Stimulated activated effector memory CD8-positive, alpha-beta T cell treated with anti-CD3 and anti-CD28 coated beads, Interleukin-12 subunit alpha, Interleukin-12 subunit beta, amount 100 ng/mL, for 72 hours (primary cell): Measurements from ENCODE around the gene ZNF260.

Source experiments
- ATAC-seq: fragments of 150-1000 bp; cut with Tn5 transposase; 2 replicates; pipeline ENCODE4 v1.10.0; 2021
- DNase-seq, 2 donors: peaks; one replicate each; pipeline ENCODE4 v3.0.0; 2021 to 2022; ENCODE audit warnings: low spot score in 2 of 2
- H3K27ac Mint-ChIP-seq: one replicate; pipeline ENCODE4 v1.8.0; 2022; ENCODE audit warnings: mild to moderate bottlenecking, mixed read lengths
- H3K36me3 Mint-ChIP-seq: one replicate; pipeline ENCODE4 v1.8.0; 2022; ENCODE audit warnings: mild to moderate bottlenecking, mixed read lengths
- H3K4me1 Mint-ChIP-seq: one replicate; pipeline ENCODE4 v1.8.0; 2022; ENCODE audit warnings: mixed read lengths
- H3K4me3 Mint-ChIP-seq: one replicate; pipeline ENCODE4 v1.8.0; 2022; ENCODE audit warnings: mild to moderate bottlenecking, mixed read lengths
- H3K9me3 Mint-ChIP-seq: one replicate; pipeline ENCODE4 v1.8.0; 2022; ENCODE audit warnings: mixed read lengths

ZNF260 gene

DNA sequence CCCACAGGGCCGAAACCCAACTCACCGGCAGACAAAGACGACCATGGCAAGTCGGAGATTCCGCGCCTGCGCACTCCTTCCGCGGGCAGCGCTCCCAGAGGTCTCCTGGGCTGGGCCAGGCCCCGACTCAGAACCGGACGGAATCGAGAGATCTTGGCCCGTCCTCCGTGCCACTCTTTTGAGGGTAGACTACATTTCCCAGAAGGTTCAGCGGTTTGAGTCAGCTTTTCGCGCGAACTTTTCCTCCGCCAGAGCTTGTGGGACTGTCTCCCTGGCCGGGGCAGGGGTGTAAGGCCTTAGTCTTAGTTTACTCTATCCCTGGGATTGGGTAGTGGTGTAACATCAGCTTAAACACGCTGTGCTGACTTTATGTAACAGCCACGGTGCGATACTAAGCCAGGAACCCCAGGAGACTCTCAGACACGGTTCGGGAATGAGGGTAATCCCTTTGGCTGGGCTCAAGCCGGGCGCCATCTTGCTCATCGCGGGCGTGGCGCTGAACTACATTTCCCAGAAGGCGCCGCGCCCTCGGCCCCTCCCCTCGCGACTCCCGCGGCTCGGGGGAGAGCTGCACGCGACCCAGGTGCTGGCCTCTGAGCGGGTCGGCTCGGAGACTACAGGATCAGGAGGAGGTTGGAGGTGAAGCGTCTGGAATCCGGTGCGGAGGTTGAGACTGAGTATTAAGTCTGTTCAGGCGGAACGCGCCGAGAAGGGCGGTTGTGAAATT, at the start of gene ZNF260:
ZNF260 (minus strand) TSS at position 78 of the 727 bp plus-strand sequence. CDS start 13,033 bp downstream, outside the sequence.
- peak; percentile 86 to 96 for DNase-seq
- peaks cover 40% of the 10 kb centered on the region for H3K36me3 Mint-ChIP-seq
- peaks cover 9% of the 10 kb centered on the region for H3K9me3 Mint-ChIP-seq
- H3K4me3 Mint-ChIP-seq: peak within 1 kb of the TSS; percentile 98
- peak; percentile 92 for ATAC-seq
- peak within 1 kb of the TSS; percentile 99 for H3K27ac Mint-ChIP-seq
- H3K4me1 Mint-ChIP-seq: peaks cover 24% of the 10 kb centered on the region

DNA sequence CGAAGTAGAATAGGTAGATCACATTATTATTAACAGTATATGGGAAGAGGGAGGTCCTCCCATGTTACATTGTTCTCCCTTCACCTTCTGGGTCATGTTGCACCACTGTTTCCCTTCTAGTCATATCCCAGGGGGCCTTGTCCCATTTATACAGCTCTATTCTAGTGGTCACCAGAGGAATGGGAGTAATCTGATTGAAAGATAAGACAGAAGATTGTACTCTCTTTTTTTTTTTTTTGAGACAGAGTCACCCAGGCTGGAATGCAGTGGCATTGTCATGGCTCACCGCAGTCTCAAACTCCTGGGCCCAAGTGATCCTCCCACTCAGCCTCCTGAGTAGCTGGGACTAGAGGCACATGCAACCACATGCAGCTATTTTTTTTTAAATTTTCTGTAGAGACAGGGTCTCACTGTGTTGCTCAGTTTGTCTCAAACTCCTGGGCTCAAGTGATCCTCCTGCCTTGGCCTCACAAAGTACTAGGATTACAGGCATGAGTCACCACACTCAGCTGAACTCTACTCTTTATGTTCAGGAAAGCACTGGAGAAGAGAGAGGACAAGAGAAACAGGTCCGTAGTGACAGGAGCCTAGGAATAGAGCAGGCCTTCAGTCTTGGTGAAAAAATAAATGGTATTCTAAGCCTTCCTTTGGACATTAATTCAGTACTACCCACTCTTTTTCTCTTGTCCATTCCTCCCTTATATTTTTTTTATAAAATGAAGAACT, 49.4 kb upstream of the ZNF260 start:
- Mint-ChIP-seq H3K9me3 (peaks cover 7% of the 10 kb centered on the region), H3K4me3 (no peak overlapping the region), H3K4me1 (peaks cover 27% of the 10 kb centered on the region), H3K27ac (no peak overlapping the region), H3K36me3 (peaks cover 70% of the 10 kb centered on the region)
- ATAC-seq (no peak), DNase-seq (no peak)

DNA sequence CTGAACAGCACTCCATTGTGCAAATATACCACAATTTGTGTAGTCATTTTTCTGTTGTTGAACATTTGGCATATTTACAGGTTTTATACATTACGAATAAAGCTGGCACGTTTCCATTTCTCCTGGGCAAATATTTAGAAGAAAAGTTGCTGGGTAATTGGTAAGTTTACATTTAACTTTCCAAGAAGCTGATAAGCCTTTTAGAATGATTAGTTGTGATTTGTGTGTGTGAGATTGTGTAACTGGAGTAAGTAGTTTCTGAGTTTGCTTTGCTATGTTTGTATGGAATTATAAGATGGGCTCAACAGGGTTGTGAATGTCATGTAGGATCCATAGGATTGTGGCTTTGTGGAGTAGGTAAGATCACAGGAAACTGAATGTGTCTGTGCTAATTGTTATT, 46.7 kb upstream of the ZNF260 start:
- no peak for DNase-seq
- H3K9me3 Mint-ChIP-seq: peaks cover 2% of the 10 kb centered on the region

DNA sequence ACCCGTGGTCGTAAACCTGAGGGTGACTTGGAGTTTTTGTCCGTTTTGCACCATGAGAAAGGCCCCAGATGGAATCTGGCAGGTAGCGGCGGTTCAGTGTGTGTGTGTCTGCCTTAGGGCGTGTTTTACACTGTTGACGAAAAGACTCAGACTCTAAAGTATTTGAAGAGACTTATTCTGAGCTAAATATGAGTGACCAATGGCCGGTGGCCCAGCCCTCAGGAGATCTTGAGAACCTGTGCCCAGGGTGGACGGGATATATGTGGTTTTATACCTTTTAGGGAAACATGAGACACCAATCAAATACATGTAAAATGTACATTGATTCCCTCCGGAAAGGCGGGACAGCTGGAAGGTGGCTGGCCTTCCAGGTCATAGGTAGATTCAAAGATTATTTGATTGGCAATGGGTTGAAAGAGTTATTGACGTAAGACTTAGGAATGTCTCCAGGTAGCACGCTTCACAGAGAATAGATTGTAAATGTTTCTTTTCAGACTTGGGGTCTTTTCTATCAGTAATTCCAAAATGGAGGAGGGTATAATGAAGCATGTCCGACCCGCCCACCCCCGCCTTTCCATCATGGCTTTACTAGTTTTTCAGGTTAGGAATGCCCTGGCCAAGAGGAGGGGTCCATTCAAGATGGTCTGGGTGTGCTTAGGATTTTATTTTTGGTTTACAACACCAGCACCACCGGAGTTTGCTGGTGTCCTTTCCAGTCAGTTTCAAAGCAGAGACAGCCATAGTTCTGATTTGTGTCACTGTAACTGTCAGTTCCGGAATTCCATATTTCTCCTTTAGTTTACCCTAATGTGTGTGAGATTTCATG, 46.0 kb upstream of the ZNF260 start:
- Mint-ChIP-seq H3K4me1 (peaks cover 37% of the 10 kb centered on the region), H3K9me3 (peaks cover 2% of the 10 kb centered on the region), H3K4me3 (peak overlapping the region; percentile 97), H3K36me3 (peaks cover 70% of the 10 kb centered on the region), H3K27ac (peak overlapping the region; percentile 96)
- ATAC-seq: no peak
- DNase-seq: no peak

More for the DNA sequence above, 46.7 kb upstream of the ZNF260 start:
- no peak overlapping the region for H3K27ac Mint-ChIP-seq
- H3K36me3 Mint-ChIP-seq: peaks cover 70% of the 10 kb centered on the region
- peaks cover 37% of the 10 kb centered on the region for H3K4me1 Mint-ChIP-seq
- no peak for ATAC-seq
- H3K4me3 Mint-ChIP-seq: peak overlapping the region; percentile 97

DNA sequence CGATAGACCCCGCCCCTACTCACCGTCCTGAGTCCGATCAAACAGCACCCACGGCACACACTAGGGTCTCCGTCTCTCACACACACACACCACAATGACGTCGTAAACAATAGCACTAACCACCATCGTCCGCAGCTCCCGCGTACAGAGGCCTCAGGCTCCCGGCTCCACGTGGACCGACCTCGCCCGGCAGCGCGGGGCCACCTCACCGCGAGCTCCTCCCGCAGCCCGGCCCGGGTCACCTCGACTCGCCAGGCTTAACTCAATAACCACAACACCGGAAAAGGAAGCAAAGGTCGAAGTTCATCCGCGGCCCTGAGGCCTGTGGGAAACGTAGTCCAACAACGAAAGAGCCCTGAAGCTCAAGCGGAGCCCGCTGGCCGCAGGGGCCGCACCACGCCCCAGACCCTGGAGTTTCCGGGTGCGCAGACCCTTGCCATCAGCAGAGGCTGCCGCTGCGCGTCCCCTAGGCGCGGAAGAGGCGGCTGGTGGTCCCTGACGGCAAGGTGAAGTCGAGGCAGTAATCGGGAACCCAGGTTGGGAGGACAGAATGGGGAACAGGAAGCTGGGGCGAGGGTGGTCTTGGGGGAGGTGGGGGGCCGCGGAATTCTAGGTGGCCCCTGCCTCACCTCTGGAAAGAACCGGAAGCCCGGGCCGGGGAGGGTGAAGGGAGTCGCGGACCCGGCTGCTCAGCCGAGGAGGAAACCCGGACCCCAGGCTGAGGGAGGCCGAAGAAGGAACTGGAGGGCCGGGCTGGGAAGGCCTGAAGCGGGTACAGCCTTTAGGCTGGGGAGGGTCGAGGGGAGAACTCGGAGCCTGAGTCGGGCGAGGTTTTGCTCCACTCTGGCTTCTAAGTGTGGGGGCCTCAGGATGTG, 45.2 kb upstream of the ZNF260 start, which contains the start of gene ZNF529:
ZNF529 (minus strand) TSS at position 273 of the 875 bp plus-strand sequence. CDS start 946 bp downstream, outside the sequence.
- Mint-ChIP-seq H3K36me3 (peaks cover 68% of the 10 kb centered on the region), H3K4me3 (peak within 1 kb of the TSS; percentile 97), H3K4me1 (peaks cover 37% of the 10 kb centered on the region), H3K9me3 (peaks cover 2% of the 10 kb centered on the region), H3K27ac (peak within 1 kb of the TSS; percentile 96)
- peak; percentile 96 for ATAC-seq
- peak; percentile 70 to 93 for DNase-seq

DNA sequence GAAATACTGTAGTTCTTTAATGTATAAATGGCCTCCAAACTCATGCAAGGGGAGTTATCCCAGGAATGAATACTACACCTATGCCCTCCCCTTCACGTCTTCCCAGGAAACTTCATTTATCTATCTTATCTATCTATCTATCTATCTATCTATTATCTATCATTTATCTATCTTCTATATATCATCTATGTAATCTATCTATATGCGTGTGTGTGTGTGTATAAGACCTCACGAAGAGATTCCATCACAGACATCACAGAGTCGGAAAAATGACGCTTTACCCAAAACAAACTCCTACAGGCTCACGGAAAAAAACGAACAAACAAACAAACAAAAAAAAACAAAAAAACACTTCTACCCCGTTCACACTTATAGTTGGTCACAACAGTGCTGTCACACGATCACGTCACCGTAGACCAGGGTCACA, 44.5 kb upstream of the ZNF260 start:
- DNase-seq: no peak
- peak overlapping the region; percentile 96 for H3K27ac Mint-ChIP-seq
- ATAC-seq: no peak
- H3K36me3 Mint-ChIP-seq: peaks cover 68% of the 10 kb centered on the region
- H3K9me3 Mint-ChIP-seq: peaks cover 6% of the 10 kb centered on the region
- H3K4me1 Mint-ChIP-seq: peaks cover 37% of the 10 kb centered on the region
- peak overlapping the region; percentile 97 for H3K4me3 Mint-ChIP-seq

DNA sequence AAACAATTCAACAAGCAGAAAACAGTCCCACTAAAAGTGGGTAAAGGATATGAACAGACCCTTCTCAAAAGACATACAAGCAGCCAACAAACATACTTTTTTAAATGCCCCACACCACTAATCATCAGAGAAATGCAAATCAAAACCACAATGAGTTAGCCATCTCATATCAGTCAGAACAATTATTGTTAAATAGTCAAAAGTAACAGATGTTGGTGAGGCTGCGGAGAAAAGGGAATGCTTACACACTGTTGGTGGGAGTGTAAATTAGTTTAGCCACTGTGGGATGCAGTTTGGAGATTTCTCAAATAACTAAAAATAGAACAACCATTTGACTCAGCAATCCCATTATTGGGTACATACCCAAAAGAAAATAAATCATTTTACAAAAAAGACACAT, 36.3 kb upstream of the ZNF260 start:
- ATAC-seq (no peak), DNase-seq (no peak)
- peaks cover 21% of the 10 kb centered on the region for H3K9me3 Mint-ChIP-seq
- H3K4me1 Mint-ChIP-seq: no peaks in the 10 kb centered on the region
- no peak overlapping the region for H3K4me3 Mint-ChIP-seq
- peaks cover 78% of the 10 kb centered on the region for H3K36me3 Mint-ChIP-seq
- H3K27ac Mint-ChIP-seq: no peak overlapping the region

DNA sequence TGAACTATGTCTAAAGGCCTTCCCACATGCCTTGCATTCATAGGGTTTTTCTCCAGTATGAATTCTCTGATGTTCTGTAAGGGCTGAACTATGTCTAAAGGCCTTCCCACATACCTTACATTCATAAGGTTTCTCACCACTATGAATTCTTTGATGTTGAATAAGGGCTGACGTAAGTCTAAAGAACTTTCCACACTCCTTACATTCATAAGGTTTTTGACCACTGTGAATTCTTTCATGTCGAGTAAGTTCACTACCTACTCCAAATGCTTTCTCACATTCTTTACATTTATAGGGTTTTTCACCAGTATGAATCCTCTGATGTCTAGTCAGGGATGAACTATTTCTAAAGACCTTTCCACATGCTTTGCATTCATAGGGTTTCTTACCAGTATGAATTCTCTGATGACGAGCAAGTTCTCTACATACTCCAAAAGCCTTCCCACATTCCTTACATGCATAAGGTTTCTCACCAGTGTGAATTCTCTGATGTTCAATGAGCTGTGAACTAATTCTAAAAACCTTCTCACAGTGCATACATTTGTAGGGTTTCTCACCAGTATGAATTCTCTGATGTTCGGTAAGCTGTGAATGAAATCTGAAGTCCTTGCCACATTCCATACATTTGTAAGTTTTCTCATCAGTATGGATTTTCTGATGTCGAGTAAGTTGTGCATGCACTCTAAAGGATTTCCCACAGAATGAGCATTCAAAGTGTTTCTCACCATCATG, 19.1 kb upstream of the ZNF260 start:
- no peak overlapping the region for H3K27ac Mint-ChIP-seq
- H3K4me1 Mint-ChIP-seq: no peaks in the 10 kb centered on the region
- peaks cover 50% of the 10 kb centered on the region for H3K9me3 Mint-ChIP-seq
- ATAC-seq: no peak
- peaks cover 72% of the 10 kb centered on the region for H3K36me3 Mint-ChIP-seq
- no peak overlapping the region for H3K4me3 Mint-ChIP-seq
- no peak for DNase-seq

DNA sequence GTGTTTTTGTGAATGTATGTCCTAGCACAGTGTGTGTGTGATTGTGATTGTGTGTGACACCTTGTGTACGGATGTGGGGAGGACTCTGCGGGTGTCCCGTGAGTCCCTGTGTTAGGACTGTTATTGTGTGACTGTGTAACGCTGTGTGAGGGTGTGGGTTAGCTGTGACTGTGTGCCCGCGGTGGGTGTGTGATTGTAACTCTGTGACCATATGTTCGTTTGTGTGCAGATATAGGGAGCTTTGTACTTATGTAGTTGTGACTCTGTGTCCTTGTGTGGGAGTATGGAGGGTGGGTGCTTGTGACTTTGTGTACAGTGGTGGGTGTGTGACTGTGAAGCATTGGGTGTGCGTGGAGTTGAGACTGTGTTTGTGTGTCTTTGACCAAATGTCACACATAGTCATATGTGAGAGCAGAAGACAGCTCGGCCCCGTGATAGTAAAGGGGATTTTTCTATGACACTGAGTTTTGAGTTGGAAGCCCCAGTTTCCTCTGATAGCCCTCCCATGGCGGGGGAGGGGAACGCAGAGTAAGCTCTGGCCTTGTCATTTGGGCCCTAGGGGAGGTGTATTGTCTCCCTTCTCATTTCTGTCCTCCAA, 949 bp upstream of the ZNF260 start:
- peaks cover 35% of the 10 kb centered on the region for H3K36me3 Mint-ChIP-seq
- peaks cover 24% of the 10 kb centered on the region for H3K4me1 Mint-ChIP-seq
- peaks cover 6% of the 10 kb centered on the region for H3K9me3 Mint-ChIP-seq
- peak overlapping the region; percentile 98 for H3K4me3 Mint-ChIP-seq
- peak; percentile 9 to 68 for DNase-seq
- H3K27ac Mint-ChIP-seq: peak overlapping the region; percentile 99
- ATAC-seq: peak; percentile 53

DNA sequence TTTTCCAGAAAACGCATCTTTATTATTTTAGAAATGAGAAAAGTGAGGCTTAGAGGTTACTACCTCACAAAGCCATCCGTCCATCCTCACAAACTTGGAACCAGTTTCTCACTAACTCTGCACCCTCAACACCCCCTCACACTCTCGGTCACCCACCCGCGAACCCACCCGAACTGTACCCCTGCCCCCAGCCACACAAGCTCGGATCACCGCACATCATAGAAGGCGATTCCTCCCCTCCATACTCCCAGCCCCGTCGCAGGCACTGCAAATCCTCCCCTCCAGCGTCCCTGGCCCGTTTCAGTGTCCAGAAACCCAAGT, 238 bp downstream of the ZNF260 start:
- H3K27ac Mint-ChIP-seq: peak overlapping the region; percentile 99
- H3K4me3 Mint-ChIP-seq: peak overlapping the region; percentile 98

DNA sequence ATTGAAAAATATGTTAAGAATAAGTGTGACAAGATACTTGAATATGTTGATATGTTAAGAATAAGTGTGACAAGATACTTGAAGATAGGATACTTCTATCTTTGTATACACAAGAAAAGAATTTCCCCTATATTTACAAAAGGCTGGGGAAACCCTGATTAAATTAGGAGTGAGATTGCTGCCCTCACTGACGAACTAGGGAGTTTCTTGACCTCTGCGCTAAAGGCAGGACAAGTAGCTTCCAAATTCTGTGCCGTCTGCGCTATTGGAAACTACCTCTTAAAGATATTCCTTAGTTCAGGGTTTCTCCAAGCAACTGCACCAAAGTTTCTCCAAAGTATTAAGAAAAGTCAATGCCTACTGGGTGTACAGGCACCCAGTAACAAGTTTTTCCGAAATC, 730 bp downstream of the ZNF260 start:
- Mint-ChIP-seq H3K27ac (peak overlapping the region; percentile 99), H3K4me1 (peaks cover 24% of the 10 kb centered on the region), H3K9me3 (peaks cover 11% of the 10 kb centered on the region), H3K4me3 (peak overlapping the region; percentile 98), H3K36me3 (peaks cover 40% of the 10 kb centered on the region)
- no peak for DNase-seq
- ATAC-seq: no peak

More for the DNA sequence above, 238 bp downstream of the ZNF260 start:
- Mint-ChIP-seq H3K9me3 (peaks cover 10% of the 10 kb centered on the region), H3K36me3 (peaks cover 40% of the 10 kb centered on the region), H3K4me1 (peaks cover 24% of the 10 kb centered on the region)
- ATAC-seq: no peak
- no peak for DNase-seq

DNA sequence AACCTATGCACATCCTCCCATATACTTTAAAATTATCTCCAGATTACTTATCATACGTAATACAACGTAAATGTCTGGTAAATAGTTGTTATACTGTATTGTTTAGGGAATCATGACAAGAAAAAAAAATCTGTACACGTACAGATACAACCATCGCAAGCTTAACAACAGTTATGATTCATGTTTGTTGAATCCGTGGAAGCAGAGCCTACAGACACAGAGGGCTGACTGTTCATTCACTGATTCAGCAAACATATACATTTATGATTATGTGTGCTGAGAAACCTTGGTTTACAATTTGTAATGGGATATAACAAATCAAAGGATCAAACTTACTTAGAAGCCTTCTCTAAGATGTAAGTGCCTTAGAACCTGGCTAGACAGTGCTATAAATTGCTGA, 1.5 kb downstream of the ZNF260 start:
- peak overlapping the region; percentile 98 for H3K4me3 Mint-ChIP-seq
- ATAC-seq (no peak), DNase-seq (no peak)
- H3K27ac Mint-ChIP-seq: no peak overlapping the region
- H3K4me1 Mint-ChIP-seq: peaks cover 24% of the 10 kb centered on the region
- H3K9me3 Mint-ChIP-seq: peaks cover 11% of the 10 kb centered on the region
- peaks cover 42% of the 10 kb centered on the region for H3K36me3 Mint-ChIP-seq

DNA sequence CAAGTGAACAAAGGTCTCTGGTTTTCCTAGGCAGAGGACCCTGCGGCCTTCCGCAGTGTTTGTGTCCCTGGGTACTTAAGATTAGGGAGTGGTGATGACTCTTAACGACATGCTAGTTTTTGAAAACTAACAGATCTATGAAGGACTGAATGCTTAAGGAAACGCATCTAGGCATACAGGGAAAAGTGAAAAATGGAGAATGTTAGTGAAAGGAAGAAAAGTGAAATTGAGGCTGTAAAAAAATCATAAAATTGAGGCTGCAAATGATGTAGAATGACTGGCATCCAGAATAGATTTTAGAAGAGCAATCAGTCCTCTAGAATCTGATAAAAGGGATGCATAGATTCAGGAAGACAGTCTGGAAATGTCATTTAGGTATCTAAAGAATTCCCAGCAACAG, 3.5 kb downstream of the ZNF260 start:
- H3K36me3 Mint-ChIP-seq: peaks cover 61% of the 10 kb centered on the region

More for the DNA sequence above, 3.5 kb downstream of the ZNF260 start:
- H3K27ac Mint-ChIP-seq: no peak overlapping the region
- H3K4me1 Mint-ChIP-seq: peaks cover 24% of the 10 kb centered on the region
- peaks cover 15% of the 10 kb centered on the region for H3K9me3 Mint-ChIP-seq
- DNase-seq (no peak), ATAC-seq (no peak)
- no peak overlapping the region for H3K4me3 Mint-ChIP-seq
